ENCODE results near the gene ATXN1.

DNA sequence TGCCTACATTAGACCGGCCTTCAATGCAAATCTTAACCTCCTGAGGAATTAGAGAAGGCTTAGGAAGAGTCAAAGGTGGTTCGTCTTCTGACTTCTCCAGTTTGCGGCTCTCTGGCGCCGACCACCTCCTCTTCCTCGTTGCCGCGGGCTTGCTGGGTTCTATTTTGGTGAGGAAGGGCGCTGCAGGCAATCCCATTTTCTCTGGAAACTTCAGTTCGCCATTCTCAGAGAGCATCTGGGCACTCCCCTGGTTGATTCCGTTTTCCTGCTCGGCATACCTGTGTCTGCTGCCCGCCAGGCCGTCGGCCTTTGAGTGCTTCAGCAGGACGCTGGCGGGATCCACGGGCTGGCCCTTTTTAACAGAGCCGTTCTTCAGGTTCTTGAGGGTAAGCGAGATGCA is 454.9 kb downstream of the ATXN1 start:
- TF ChIP-seq, protein P1, sequence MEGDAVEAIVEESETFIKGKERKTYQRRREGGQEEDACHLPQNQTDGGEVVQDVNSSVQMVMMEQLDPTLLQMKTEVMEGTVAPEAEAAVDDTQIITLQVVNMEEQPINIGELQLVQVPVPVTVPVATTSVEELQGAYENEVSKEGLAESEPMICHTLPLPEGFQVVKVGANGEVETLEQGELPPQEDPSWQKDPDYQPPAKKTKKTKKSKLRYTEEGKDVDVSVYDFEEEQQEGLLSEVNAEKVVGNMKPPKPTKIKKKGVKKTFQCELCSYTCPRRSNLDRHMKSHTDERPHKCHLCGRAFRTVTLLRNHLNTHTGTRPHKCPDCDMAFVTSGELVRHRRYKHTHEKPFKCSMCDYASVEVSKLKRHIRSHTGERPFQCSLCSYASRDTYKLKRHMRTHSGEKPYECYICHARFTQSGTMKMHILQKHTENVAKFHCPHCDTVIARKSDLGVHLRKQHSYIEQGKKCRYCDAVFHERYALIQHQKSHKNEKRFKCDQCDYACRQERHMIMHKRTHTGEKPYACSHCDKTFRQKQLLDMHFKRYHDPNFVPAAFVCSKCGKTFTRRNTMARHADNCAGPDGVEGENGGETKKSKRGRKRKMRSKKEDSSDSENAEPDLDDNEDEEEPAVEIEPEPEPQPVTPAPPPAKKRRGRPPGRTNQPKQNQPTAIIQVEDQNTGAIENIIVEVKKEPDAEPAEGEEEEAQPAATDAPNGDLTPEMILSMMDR (CRISPR knock-in tag; IDR thresholded peaks at IDR 0.05): no peak
- TF ChIP-seq, protein P2, sequence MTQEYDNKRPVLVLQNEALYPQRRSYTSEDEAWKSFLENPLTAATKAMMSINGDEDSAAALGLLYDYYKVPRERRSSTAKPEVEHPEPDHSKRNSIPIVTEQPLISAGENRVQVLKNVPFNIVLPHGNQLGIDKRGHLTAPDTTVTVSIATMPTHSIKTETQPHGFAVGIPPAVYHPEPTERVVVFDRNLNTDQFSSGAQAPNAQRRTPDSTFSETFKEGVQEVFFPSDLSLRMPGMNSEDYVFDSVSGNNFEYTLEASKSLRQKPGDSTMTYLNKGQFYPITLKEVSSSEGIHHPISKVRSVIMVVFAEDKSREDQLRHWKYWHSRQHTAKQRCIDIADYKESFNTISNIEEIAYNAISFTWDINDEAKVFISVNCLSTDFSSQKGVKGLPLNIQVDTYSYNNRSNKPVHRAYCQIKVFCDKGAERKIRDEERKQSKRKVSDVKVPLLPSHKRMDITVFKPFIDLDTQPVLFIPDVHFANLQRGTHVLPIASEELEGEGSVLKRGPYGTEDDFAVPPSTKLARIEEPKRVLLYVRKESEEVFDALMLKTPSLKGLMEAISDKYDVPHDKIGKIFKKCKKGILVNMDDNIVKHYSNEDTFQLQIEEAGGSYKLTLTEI (CRISPR knock-in tag; conservative IDR thresholded peaks at IDR 0.05): no peak
- no peak for TF ChIP-seq RNF2 (conservative IDR thresholded peaks at IDR 0.05; ENCODE audit: low read depth)
- TF ChIP-seq HOXA3 (CRISPR knock-in tag; IDR thresholded peaks at IDR 0.05): no peak
- no peak for TF ChIP-seq GATAD1 (CRISPR knock-in tag; IDR thresholded peaks at IDR 0.05)
- no peak for TF ChIP-seq POLR2A (IDR thresholded peaks at IDR 0.05; ENCODE audit: insufficient read depth in 1 of 2, low read depth in 2 of 2, low read length in 2 of 2)
- no peak for TF ChIP-seq MAFF (IDR thresholded peaks at IDR 0.05; ENCODE audit: low read depth, low read length)
- TF ChIP-seq, protein P3, sequence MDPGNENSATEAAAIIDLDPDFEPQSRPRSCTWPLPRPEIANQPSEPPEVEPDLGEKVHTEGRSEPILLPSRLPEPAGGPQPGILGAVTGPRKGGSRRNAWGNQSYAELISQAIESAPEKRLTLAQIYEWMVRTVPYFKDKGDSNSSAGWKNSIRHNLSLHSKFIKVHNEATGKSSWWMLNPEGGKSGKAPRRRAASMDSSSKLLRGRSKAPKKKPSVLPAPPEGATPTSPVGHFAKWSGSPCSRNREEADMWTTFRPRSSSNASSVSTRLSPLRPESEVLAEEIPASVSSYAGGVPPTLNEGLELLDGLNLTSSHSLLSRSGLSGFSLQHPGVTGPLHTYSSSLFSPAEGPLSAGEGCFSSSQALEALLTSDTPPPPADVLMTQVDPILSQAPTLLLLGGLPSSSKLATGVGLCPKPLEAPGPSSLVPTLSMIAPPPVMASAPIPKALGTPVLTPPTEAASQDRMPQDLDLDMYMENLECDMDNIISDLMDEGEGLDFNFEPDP (CRISPR knock-in tag; conservative IDR thresholded peaks at IDR 0.05): no peak
- TF ChIP-seq, protein P4, sequence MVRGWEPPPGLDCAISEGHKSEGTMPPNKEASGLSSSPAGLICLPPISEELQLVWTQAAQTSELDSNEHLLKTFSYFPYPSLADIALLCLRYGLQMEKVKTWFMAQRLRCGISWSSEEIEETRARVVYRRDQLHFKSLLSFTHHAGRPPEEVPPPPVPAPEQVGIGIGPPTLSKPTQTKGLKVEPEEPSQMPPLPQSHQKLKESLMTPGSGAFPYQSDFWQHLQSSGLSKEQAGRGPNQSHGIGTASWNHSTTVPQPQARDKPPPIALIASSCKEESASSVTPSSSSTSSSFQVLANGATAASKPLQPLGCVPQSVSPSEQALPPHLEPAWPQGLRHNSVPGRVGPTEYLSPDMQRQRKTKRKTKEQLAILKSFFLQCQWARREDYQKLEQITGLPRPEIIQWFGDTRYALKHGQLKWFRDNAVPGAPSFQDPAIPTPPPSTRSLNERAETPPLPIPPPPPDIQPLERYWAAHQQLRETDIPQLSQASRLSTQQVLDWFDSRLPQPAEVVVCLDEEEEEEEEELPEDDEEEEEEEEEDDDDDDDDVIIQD (CRISPR knock-in tag; IDR thresholded peaks at IDR 0.05; ENCODE audit: low read depth): no peak
- no peak for TF ChIP-seq ZBTB7A (CRISPR knock-in tag; IDR thresholded peaks at IDR 0.05)
- TF ChIP-seq, protein P5, sequence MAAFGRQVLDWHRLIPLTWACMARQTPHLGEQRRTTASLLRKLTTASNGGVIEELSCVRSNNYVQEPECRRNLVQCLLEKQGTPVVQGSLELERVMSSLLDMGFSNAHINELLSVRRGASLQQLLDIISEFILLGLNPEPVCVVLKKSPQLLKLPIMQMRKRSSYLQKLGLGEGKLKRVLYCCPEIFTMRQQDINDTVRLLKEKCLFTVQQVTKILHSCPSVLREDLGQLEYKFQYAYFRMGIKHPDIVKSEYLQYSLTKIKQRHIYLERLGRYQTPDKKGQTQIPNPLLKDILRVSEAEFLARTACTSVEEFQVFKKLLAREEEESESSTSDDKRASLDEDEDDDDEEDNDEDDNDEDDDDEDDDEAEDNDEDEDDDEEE (CRISPR knock-in tag; IDR thresholded peaks at IDR 0.05): no peak
- TF ChIP-seq ATM (IDR thresholded peaks at IDR 0.05; ENCODE audit: borderline replicate concordance): no peak
- no peak for TF ChIP-seq ZKSCAN1 (IDR thresholded peaks at IDR 0.05; ENCODE audit: low read length)
- no peak for TF ChIP-seq ZNF274 (CRISPR knock-in tag; IDR thresholded peaks at IDR 0.05)
